ENCODE results near the gene CDH15. TPM values are rescaled to one million over a fixed set of nuclear protein-coding genes. Genes with fewer than 3 reads are reported as not detected.
"Not testable (repeated sequence)": the region's sequence is repeated elsewhere in the genome, so short reads cannot be mapped to it uniquely, and the experiment has no call there.

CDH15 gene
- total RNA-seq, 1 donor from 2014 or later, result not detected

DNA sequence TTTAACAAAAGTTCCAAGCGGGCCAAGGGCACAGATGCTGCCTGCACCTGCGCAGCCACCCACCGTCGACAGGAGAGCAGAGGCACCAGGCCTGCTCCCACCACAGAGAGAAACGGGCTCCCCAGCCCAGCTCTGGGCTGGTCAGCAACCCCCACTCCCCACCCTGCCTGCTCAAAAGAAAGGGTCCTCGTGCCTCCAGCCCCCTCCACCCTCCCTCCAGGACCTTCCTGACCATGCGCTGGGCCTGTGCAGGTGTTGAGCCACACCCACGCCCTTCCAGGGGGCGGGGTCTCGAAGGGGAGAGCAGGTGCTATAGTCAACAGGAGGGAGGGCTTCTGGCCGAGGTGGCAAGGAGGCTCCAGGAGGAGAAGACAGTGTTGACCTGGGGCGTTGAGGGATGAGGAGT, 71.2 kb downstream of the CDH15 start:
- Mint-ChIP-seq H3K4me3 (peak overlapping the region; percentile 80), H3K9me3 (no peaks in the 10 kb centered on the region), H3K27me3 (ENCODE audit: low read depth) (no peaks in the 10 kb centered on the region), H3K27ac (ENCODE audit: unreplicated experiment) (no peak overlapping the region), H3K36me3 (ENCODE audit: low read depth) (peaks cover 3% of the 10 kb centered on the region), H3K4me1 (peaks cover 19% of the 10 kb centered on the region)
- TF ChIP-seq, protein P1, sequence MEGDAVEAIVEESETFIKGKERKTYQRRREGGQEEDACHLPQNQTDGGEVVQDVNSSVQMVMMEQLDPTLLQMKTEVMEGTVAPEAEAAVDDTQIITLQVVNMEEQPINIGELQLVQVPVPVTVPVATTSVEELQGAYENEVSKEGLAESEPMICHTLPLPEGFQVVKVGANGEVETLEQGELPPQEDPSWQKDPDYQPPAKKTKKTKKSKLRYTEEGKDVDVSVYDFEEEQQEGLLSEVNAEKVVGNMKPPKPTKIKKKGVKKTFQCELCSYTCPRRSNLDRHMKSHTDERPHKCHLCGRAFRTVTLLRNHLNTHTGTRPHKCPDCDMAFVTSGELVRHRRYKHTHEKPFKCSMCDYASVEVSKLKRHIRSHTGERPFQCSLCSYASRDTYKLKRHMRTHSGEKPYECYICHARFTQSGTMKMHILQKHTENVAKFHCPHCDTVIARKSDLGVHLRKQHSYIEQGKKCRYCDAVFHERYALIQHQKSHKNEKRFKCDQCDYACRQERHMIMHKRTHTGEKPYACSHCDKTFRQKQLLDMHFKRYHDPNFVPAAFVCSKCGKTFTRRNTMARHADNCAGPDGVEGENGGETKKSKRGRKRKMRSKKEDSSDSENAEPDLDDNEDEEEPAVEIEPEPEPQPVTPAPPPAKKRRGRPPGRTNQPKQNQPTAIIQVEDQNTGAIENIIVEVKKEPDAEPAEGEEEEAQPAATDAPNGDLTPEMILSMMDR (conservative IDR thresholded peaks at IDR 0.05), result no peak
- DNase-seq (ENCODE audit: low read depth, low spot score), result no peak

DNA sequence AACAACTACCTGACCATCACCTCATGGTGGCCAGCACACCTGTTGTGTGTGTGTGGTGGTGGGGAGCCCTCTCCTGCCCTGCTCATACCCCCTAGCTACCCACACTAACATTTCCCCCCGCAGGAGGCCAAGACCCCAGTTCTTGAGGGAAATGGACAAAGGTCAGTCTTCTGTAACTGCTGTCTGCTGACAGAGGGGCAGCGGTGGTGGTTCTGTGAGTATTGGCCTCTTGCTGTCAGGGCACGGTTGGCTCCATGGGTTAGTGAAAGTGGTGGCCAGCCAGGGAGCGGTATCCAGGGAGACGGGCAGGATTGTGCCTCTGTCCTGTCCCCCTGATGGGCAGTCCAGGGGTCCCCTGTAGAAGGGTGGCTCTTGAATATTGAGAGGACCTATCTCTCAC, 72.1 kb downstream of the CDH15 start:
- Mint-ChIP-seq H3K4me1 (peaks cover 19% of the 10 kb centered on the region), H3K27ac (ENCODE audit: unreplicated experiment) (no peak overlapping the region), H3K27me3 (ENCODE audit: low read depth) (no peaks in the 10 kb centered on the region), H3K36me3 (ENCODE audit: low read depth) (peaks cover 3% of the 10 kb centered on the region), H3K9me3 (no peaks in the 10 kb centered on the region), H3K4me3 (peak overlapping the region; percentile 80)
- DNase-seq (ENCODE audit: low read depth, low spot score), result no peak
- TF ChIP-seq, protein P1 (conservative IDR thresholded peaks at IDR 0.05), result no peak

DNA sequence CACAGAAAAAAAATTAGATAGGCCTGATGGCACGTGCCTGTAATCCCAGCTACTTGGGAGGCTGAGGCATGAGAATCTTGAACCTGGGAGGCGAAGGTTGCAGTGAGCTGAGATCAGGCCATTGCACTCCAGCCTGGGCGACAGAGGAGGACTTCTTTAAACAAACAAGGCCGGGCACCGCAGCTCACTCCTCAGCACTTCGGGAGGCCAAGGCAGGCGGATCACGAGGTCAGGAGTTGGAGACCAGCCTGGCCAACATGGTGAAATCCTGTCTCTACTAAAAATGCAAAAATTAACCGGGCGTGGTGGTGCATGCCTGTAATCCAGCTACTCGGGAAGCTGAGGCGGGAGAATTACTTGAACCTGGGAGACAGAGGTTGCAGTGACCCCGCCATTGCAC, 72.7 kb downstream of the CDH15 start:
- DNase-seq (ENCODE audit: low read depth, low spot score); H3K9me3 Mint-ChIP-seq; H3K36me3 Mint-ChIP-seq (ENCODE audit: low read depth); H3K27ac Mint-ChIP-seq (ENCODE audit: unreplicated experiment); H3K27me3 Mint-ChIP-seq (ENCODE audit: low read depth): not testable (repeated sequence)
- Mint-ChIP-seq H3K4me1 (peaks cover 19% of the 10 kb centered on the region), H3K4me3 (peak overlapping the region; percentile 80)

DNA sequence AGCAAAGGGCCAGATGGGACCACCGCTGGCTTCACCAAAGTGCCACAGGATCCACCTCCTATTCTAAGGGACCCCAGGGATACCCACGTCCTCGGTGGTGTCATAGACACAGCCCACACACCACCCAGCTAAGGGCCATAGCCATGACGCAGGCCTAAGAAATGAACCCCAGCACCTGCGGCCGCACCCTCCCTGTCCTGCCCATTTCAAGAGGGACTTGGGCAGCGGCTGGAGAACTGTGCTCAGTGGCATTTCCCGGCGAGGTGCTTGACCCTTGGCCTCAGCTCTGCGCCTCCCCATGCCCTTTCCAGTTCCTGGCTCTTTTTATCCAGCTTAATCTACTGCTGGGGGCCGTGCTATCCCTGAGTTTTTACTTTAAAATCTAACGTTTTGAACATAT, 73.2 kb downstream of the CDH15 start:
- TF ChIP-seq, protein P1 (conservative IDR thresholded peaks at IDR 0.05), result no peak
- Mint-ChIP-seq H3K4me3 (peak overlapping the region; percentile 57), H3K36me3 (ENCODE audit: low read depth) (peaks cover 2% of the 10 kb centered on the region), H3K27me3 (ENCODE audit: low read depth) (no peaks in the 10 kb centered on the region), H3K27ac (ENCODE audit: unreplicated experiment) (no peak overlapping the region), H3K4me1 (peaks cover 18% of the 10 kb centered on the region), H3K9me3 (no peaks in the 10 kb centered on the region)
- no peak for DNase-seq (ENCODE audit: low read depth, low spot score)

Other genes starting within 250 kb of the CDH15 start
- 3.6 and 4.6 TPM in 2 replicates for gene CBFA2T3, start 194.5 kb upstream of the CDH15 start, total RNA-seq
- gene ACSF3, start 77.9 kb upstream of the CDH15 start, total RNA-seq, result 25.1 and 31.0 TPM in 2 replicates
- gene SLC22A31, start 28.8 kb downstream of the CDH15 start, total RNA-seq, result 1.3 and 1.4 TPM in 2 replicates
- gene ZNF778, start 46.0 kb downstream of the CDH15 start, total RNA-seq, result 13.7 and 15.5 TPM in 2 replicates